ENCODE data around the gene PRPSAP1.
A peak's percentile ranks its signal among the peaks of the same experiment; 100 is the strongest.

DNA sequence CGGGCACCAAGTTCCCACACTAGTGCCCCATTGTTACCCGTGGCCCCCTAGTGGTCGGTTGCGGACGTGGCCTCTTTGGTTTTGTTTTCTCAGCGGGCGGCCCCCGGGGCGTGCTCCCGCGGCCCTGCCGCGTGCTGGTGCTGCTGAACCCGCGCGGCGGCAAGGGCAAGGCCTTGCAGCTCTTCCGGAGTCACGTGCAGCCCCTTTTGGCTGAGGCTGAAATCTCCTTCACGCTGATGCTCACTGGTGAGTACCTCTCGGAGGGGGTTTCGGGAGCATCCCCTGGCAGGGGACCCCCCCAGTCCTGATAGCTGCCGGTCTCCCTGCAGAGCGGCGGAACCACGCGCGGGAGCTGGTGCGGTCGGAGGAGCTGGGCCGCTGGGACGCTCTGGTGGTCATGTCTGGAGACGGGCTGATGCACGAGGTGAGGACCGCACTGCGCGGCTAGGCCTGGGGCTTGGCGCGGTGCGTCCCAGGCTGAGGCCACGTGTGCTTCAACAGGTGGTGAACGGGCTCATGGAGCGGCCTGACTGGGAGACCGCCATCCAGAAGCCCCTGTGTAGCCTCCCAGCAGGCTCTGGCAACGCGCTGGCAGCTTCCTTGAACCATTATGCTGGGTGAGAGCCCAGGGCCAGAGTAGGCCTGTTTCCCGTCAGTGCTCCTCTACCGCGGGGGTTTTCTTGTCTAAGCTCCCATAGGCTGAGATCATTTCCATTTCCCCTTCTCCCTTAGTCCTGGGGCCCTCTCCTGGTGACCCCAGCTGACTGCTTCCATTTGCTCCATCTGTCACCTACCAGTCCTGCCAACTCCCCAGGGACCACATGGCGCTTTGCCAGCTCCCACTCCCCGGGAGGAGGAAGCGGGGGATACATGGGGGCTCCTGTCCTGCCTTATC, 32.4 kb upstream of the PRPSAP1 start:
- TF ChIP-seq SIN3A (IDR thresholded peaks at IDR 0.05; ENCODE audit: borderline replicate concordance, insufficient read depth, low read depth, low read length) (peak; percentile 66; the same call in 1 of the 2 replicates), POLR2AphosphoS5 (IDR thresholded peaks at IDR 0.05; ENCODE audit: low read depth, low read length) (0 out of 2 replicates have a peak, but pooled peaks have one; percentile 29), CTCF (IDR thresholded peaks at IDR 0.05) (peak; percentile 97)
